NCI-H524 (cell line): ENCODE results near the gene SPO11.
"Not testable (repeated sequence)": the region's sequence is repeated elsewhere in the genome, so short reads cannot be mapped to it uniquely, and the experiment has no call there.

ENCODE experiments used
- DNase-seq, 2 experiments: peaks; one replicate each; lab custom pipeline; 2025; lab: John Stamatoyannopoulos, UW

Gene SPO11

GRCh38 chr20:57341663-57342062, 12.1 kb downstream of the SPO11 start:
- no peak for DNase-seq

DNA sequence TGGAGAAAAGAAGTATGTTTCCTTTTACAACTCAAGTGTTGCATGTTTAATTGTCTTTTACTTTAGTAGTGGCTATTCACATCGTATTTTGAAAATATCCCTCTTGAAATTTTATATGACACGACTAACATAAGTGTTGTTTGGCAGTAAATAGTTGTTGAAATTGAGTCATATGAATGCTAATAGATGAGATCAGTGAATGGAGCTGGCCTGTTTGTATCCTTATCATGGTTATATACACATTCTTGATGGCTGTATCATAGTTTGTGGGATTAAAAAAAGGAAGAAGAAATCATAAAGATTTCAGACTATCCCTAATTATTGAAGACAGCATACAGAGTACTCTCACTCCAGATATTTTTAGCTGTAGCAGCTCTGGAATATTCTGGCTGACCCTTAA, 13.2 kb downstream of the SPO11 start:
- no peak for DNase-seq

DNA sequence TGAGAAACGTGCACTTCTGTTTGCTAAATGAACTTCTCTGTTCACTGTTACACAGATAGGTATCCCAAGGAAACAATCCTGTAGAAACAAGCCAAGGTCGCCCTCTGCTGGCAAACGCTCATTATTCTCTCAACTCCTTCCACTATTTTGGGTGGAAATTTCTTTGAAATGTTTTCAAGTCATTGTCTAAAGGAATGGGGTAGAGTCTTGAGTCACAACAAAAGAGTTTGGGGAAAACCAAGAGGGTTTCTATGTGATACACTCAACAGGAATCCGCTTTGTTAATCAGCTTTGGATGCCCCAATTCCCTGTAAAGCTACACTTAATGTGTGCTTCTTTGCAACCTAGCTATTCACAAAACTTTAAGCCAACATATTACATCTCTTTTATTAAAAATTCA, 16.9 kb downstream of the SPO11 start:
- DNase-seq, result peak; percentile 26 to 59

- no peak for DNase-seq
These were observed 17.8 kb downstream of the SPO11 start for GRCh38 chr20:57347393-57347792.

DNA sequence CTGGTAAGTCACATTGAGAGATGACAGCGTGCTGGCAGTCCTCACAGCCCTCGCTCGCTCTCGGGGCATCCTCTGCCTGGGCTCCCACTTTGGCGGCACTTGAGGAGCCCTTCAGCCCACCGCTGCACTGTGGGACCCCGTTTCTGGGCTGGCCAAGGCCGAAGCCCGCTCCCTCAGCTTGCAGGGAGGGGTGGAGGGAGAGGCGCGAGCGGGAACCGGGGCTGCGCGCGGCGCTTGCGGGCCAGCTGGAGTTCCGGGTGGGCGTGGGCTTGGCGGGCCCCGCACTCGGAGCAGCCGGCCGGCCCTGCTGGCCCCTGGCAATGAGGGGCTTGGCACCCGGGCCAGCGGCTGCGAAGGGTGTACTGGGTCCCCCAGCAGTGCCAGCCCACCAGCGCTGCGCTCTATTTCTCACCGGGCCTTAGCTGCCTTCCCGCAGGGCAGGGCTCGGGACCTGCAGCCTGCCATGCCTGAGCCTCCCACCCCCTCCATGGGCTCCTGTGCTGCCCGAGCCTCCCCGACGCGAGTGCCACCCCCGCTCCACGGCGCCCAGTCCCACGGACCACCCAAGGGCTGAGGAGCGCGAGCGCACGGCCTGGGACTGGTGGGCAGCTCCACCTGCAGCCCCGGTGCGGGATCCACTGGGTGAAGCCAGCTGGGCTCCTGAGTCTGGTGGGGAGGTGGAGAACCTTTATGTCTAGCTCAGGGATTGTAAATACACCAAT, 18.8 kb downstream of the SPO11 start:
- not testable (repeated sequence) for DNase-seq

DNA sequence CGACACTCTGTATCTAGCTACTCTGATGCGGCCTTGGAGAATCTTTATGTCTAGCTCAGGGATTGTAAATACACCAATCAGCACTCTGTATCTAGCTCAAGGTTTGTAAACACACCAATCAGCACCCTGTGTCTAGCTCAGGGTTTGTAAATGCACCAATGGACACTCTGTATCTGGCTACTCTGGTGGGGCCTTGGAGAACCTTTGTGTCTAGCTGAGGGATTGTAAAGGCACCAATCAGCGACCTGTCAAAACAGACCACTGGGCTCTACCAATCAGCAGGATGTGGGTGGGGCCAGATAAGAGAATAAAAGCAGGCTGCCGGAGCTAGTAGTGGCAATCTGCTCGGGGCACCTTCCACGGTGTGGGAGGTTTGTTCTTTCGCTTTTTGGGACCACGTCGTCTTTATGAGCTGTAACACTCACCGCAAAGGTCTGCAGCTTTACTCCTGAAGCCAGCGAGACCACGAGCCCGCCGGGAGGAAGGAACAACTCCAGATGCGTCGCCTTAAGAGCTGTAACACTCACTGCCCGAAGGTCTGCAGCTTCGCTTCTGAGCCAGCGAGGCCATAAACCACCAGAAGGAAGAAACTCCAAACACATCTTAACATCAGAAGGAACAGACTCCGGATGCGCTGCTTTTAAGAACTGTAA, 19.4 kb downstream of the SPO11 start:
- not testable (repeated sequence) for DNase-seq

GRCh38 chr20:57350081-57350710, 20.6 kb downstream of the SPO11 start:
- no peak for DNase-seq

DNA sequence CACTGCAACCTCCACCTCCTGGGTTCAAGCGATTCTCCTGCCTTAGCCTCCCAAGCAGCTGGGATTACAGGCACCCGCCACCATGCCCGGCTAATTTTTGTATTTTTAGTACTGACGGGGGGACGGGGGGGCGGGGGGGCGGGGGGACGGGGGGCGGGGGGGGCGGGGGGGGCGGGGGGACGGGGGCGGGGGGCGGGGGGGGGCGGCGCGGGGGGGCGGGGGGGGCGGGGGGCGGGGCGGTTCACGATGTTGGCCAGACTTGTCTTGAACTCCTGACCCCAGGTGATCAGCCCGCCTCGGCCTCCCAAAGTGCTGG, 21.1 kb downstream of the SPO11 start:
- not testable (repeated sequence) for DNase-seq

- peak; percentile 67 to 90 for DNase-seq
These were observed 21.6 kb downstream of the SPO11 start, which contains the start of gene RAE1 for GRCh38 chr20:57351042-57351783. Gene RAE1, plus strand, starts transcription at chr20:57351255. Its CDS starts 2,784 bp downstream, at chr20:57354039.

DNA sequence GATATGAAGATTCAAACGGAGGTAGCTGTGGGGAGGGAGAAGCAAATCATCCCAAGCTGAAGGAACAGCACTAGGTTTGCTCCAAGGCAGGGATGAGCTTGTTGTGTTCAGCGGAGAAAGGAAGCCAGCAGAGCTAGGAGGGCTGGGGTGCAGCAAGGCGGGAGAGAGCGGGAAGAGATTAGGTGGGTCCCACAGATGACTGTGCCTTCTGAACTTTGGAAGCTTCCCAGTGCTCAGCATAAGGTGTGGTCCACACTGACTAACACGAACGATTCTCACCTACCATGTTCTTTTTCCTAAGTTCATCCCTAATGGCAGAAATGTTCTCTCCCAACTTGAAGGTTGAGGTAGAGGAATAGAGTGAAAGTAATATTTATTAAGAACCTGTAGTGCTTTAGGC, 22.7 kb downstream of the SPO11 start:
- DNase-seq, result no peak

DNA sequence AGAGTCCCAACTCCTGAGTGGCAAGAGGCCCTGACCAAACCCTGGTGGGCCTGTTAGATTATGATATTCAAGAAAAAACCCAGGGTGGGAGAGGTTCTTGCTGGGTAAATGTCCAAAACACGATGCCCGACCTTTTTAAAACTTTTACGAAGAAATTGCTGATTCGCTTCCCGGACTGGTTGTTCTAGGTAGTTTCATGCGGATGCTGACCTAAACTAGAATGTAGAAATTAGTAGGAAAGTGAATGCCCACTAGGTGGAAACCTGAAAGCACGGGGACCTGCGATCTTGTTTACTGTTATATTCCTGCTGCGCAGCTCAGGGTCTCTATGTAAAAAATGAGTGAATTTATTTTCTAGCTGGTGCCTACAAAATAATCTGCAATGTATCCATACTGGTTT, 23.7 kb downstream of the SPO11 start:
- DNase-seq, result no peak

GRCh38 chr20:57361517-57361916, 31.9 kb downstream of the SPO11 start:
- DNase-seq, result no peak

- no peak for DNase-seq
These were observed 34.8 kb downstream of the SPO11 start for GRCh38 chr20:57364451-57364850.

GRCh38 chr20:57369596-57369995, 40.0 kb downstream of the SPO11 start:
- no peak for DNase-seq

DNA sequence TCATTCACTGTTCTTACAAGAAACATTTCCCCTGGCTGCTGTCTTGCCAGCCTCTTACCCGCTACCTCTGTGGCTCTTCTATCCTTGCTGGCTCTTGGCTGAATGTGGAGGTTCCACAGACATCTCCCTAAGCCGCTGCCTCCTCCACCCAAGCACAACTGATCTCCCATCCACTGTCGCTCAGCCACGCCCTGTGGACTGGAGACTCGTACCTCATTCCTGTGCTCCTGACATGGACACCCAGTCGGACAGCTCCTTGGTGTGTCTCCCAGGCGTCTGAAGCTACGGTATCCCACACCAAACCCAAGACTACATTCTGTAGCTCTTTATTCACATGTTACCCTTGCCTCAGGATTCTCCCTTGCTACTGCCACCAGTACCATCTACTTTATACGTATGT, 40.7 kb downstream of the SPO11 start:
- no peak for DNase-seq

DNA sequence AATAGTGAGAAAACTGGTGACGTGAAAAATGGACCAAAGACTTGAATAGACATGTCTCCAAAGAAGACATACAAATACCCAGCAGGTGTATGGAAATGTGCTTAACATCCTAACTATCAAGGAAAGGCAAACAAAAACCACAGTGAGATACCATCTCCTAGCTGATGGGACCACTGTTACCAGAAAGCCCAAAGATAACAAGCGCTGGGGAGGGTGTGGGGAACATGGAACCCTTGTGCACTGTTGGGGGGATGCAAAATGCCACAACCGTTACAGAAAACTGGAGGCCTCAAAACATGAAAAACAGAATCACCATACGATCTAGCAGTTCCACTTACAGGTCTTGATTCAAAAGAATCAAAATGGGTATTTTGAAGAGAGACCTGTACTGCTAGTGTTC, 41.8 kb downstream of the SPO11 start:
- DNase-seq, result no peak

GRCh38 chr20:57372157-57372556, 42.6 kb downstream of the SPO11 start:
- DNase-seq, result no peak

GRCh38 chr20:57372581-57373350, 43.2 kb downstream of the SPO11 start:
- DNase-seq, result no peak

DNA sequence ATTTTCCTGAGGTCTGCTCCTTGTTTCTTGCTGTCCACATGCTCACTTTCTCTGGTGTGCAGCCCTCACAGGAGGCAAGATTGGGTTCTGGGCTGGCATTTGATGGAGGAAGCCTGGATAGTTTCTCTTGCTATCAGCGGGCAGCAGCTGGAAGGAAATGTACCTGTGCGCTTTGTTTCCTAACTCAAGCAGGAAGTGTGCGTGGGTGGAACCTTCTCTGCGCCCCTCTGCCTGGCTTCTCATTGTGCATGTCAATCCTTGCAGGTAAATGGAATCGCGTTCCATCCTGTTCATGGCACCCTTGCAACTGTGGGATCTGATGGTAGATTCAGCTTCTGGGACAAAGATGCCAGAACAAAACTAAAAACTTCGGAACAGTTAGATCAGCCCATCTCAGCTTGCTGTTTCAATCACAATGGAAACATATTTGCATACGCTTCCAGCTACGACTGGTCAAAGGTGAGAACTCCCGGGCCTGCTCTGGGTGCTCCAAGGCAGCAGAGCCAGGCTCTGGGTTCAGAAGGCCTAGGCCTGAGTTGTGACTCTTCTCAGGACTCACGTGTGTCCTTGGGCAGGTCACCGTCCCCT, 44.8 kb downstream of the SPO11 start:
- DNase-seq, result no peak

- DNase-seq, result no peak
These were observed 45.5 kb downstream of the SPO11 start for GRCh38 chr20:57374931-57375651.
